Fibroblast of lung (primary cell): ENCODE results near the gene EPHA8. TPM values are rescaled to one million over a fixed set of nuclear protein-coding genes. Genes with fewer than 3 reads are reported as not detected.

Experiments used
- DNase-seq, 2 donors: peaks; one replicate each; pipeline versions ENCODE4 v3.0.0 to v3.0.0-alpha.2; 2010; ENCODE audit warnings: low read depth in 2 of 2
- H2AFZ ChIP-seq: 2 replicates; pipeline ENCODE4 v1.5.1; 2012; ENCODE audit warnings: low read length, control low read depth, inconsistent platforms
- H3K27ac ChIP-seq: 2 replicates; pipeline ENCODE4 v1.5.1; 2011; ENCODE audit warnings: low read length, control low read depth; ENCODE audit not compliant: insufficient read depth
- H3K27me3 ChIP-seq: 2 replicates; pipeline ENCODE4 v1.5.1; 2011; ENCODE audit warnings: mild to moderate bottlenecking, low read length; ENCODE audit not compliant: control insufficient read depth, insufficient read depth
- H3K36me3 ChIP-seq: 2 replicates; pipeline ENCODE4 v1.5.1; 2011; ENCODE audit warnings: low read length; ENCODE audit not compliant: control insufficient read depth, insufficient read depth
- H3K4me1 ChIP-seq: 2 replicates; pipeline ENCODE4 v1.5.1; 2011; ENCODE audit warnings: low read length; ENCODE audit not compliant: control insufficient read depth, insufficient read depth; ENCODE audit errors: extremely low read depth
- H3K4me2 ChIP-seq: 2 replicates; pipeline ENCODE4 v1.5.1; 2011; ENCODE audit warnings: low read length, control low read depth; ENCODE audit not compliant: insufficient read depth; ENCODE audit errors: extremely low read depth
- H3K4me3 ChIP-seq, 4 experiments: fragments of 200-600 bp in 1 of 4; sonication (generic) in 1 of 4; replicated peaks in 1 of 4; 2 replicates each; pipeline ENCODE4 v1.5.1; 2011 to 2016; ENCODE audit warnings: low read length in 4 of 4, low read depth in 3 of 4, mild to moderate bottlenecking in 3 of 4, control low read depth in 2 of 4, inconsistent platforms in 1 of 4, mixed read lengths in 1 of 4; ENCODE audit not compliant: insufficient read depth in 1 of 4; ENCODE audit errors: control extremely low read depth in 1 of 4
- H3K79me2 ChIP-seq: 2 replicates; pipeline ENCODE4 v1.5.1; 2012; ENCODE audit warnings: mild to moderate bottlenecking, low read length, inconsistent platforms; ENCODE audit not compliant: control insufficient read depth, insufficient read depth
- H3K9ac ChIP-seq: 2 replicates; pipeline ENCODE4 v1.5.1; 2011; ENCODE audit warnings: mild to moderate bottlenecking, low read length, control low read depth; ENCODE audit not compliant: insufficient read depth
- H3K9me3 ChIP-seq: 2 replicates; pipeline ENCODE4 v1.5.1; 2012; ENCODE audit warnings: low read depth, low read length; ENCODE audit not compliant: control insufficient read depth, insufficient read depth
- H4K20me1 ChIP-seq: 2 replicates; pipeline ENCODE4 v1.5.1; 2011; ENCODE audit warnings: low read length; ENCODE audit not compliant: control insufficient read depth, insufficient read depth; ENCODE audit errors: extremely low read depth
- EZH2 ChIP-seq: IDR thresholded peaks from 2 replicates; pipeline ENCODE4 v1.5.1; 2012; ENCODE audit warnings: low read length, control low read depth, mild to moderate bottlenecking; ENCODE audit errors: missing control alignments
- polyA plus RNA-seq, 2 donors: library from polyadenylated mRNA; depleted of rRNA in 1 of 2; stranded (reverse) in 1 of 2; unstranded in 1 of 2; fragments of >200 nt; gene quantifications; 2 replicates each; pipeline ENCODE4 v1.2.1, GENCODE V29; 2011 to 2012; ENCODE audit warnings: missing spikeins in 1 of 2
- total RNA-seq: library from RNA; depleted of rRNA; stranded (reverse); fragments of >200 nt; gene quantifications from 2 replicates; pipeline ENCODE4 v1.2.1, GENCODE V29; 2014
- TF ChIP-seq, protein P1 (sequence below), 2 donors: IDR thresholded peaks in 1 of 2; conservative IDR thresholded peaks in 1 of 2; 1 replicate in 1 of 2; 2 replicates in 1 of 2; pipeline ENCODE4 v1.5.1; 2011 to 2012; ENCODE audit warnings: low read length in 2 of 2, control low read depth in 1 of 2, inconsistent platforms in 1 of 2, low read depth in 1 of 2, mild to moderate bottlenecking in 1 of 2

Gene EPHA8
- total and polyA plus RNA-seq, 2 donors (not counting 1 experiment from before 2014, with no cell fraction given): not detected

DNA sequence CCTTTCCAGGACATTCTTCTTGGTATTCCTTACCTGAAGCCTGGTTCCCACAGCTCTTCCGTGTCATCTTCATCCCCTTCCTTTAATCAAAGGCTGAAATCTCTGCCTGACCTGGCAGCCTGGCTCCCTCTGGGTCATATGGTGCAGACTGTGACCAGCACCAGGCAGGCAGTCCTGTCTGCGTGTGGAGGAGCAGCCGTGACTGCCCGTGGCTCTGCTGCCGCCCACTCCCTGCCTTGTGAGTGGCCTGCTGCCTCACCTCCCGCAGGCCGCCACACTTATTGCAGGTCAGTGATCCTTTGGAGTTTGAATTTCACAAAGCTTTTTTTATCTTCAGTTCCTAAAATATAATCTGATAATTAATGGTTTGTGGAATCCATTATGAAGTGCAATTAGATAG, 36.2 kb upstream of the EPHA8 start:
- H3K9me3 ChIP-seq: no peaks in the 10 kb centered on the region
- H3K79me2 ChIP-seq: no peaks in the 10 kb centered on the region
- no peak overlapping the region for H2AFZ ChIP-seq
- no peaks in the 10 kb centered on the region for H3K4me1 ChIP-seq
- H3K27me3 ChIP-seq: no peaks in the 10 kb centered on the region
- H3K4me2 ChIP-seq: no peak overlapping the region
- H3K36me3 ChIP-seq: peaks cover 3% of the 10 kb centered on the region
- no peak overlapping the region for H3K9ac ChIP-seq
- no peaks in the 10 kb centered on the region for H4K20me1 ChIP-seq
- DNase-seq: peak in 1 of 2 donors; percentile 29
- TF ChIP-seq, protein P1, sequence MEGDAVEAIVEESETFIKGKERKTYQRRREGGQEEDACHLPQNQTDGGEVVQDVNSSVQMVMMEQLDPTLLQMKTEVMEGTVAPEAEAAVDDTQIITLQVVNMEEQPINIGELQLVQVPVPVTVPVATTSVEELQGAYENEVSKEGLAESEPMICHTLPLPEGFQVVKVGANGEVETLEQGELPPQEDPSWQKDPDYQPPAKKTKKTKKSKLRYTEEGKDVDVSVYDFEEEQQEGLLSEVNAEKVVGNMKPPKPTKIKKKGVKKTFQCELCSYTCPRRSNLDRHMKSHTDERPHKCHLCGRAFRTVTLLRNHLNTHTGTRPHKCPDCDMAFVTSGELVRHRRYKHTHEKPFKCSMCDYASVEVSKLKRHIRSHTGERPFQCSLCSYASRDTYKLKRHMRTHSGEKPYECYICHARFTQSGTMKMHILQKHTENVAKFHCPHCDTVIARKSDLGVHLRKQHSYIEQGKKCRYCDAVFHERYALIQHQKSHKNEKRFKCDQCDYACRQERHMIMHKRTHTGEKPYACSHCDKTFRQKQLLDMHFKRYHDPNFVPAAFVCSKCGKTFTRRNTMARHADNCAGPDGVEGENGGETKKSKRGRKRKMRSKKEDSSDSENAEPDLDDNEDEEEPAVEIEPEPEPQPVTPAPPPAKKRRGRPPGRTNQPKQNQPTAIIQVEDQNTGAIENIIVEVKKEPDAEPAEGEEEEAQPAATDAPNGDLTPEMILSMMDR (conservative IDR thresholded peaks at IDR 0.05 in 1 of 2, IDR thresholded peaks at IDR 0.05 in 1 of 2; ENCODE audit: low read depth in 1 of 2, low read length in 2 of 2): no peak
- TF ChIP-seq EZH2: no peak
- no peak overlapping the region for H3K4me3 ChIP-seq
- no peak overlapping the region for H3K27ac ChIP-seq

DNA sequence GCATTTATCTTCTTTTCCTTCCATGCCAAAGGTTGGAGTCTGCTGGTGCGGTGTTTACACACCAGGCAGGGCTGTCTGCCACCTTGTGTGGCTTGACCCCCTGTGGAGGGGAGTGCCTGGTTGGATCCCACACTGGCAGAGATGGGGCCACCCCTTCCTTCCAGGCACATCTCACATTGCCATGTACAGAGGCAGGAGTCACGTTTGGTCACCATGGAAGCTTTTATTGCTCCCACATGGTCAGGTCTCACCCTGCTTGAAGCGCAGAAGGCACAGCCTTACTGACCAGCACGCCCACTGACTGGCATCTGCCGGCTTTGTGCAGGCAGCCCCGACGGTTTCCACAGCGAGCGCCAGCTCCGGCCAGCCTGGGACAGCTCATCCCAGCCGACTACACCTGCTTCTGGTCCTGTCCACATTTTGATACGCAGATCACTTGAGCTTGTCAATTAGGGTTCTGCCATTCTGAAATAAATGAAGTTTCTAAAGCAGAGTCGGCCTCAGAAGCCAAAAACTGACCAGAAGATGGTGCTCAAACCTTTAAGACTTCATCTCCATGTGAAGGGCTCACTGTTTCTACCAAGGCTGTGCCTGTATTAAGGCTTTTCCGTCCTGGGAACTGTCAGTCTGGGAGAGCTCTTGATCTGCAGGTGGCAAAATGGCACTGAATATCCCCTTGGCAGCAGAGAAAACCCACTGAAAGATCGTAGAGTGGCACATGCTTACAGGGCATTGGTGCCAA, 35.6 kb upstream of the EPHA8 start:
- Histone ChIP-seq H3K27me3 (no peaks in the 10 kb centered on the region), H3K4me1 (no peaks in the 10 kb centered on the region)
- DNase-seq: peak in 1 of 2 donors; percentile 14

DNA sequence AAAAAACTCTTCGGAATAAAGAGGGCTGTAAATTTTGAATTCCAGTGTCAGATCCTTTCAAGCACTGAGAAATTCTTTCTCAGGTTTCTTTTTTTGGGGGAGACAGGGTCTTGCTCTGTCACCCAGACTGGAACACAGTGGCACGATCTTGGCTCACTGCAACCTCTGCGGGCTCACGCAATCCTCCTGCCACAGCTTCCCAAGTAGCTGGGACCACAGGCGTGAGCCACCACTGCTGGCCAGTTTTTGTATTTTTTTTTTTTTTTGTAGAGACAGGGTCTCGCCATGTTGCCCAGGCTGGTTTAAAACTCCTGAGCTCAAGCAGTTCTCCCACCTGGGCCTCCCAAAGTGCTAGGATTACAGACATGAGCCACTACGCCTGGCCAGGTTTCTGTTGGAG, 34.8 kb upstream of the EPHA8 start:
- no peak for DNase-seq
- H3K27ac ChIP-seq: no peak overlapping the region
- no peaks in the 10 kb centered on the region for H3K4me1 ChIP-seq
- H3K9me3 ChIP-seq: no peaks in the 10 kb centered on the region
- TF ChIP-seq EZH2: no peak
- TF ChIP-seq, protein P1 (conservative IDR thresholded peaks at IDR 0.05 in 1 of 2, IDR thresholded peaks at IDR 0.05 in 1 of 2; ENCODE audit: low read depth in 1 of 2, low read length in 2 of 2): no peak
- H3K36me3 ChIP-seq: peaks cover 3% of the 10 kb centered on the region
- H3K4me2 ChIP-seq: no peak overlapping the region
- H3K4me3 ChIP-seq: no peak overlapping the region
- H3K9ac ChIP-seq: no peak overlapping the region
- no peaks in the 10 kb centered on the region for H4K20me1 ChIP-seq
- no peak overlapping the region for H2AFZ ChIP-seq
- H3K79me2 ChIP-seq: no peaks in the 10 kb centered on the region
- no peaks in the 10 kb centered on the region for H3K27me3 ChIP-seq

More for the DNA sequence above, 35.6 kb upstream of the EPHA8 start:
- TF ChIP-seq, protein P1 (conservative IDR thresholded peaks at IDR 0.05 in 1 of 2, IDR thresholded peaks at IDR 0.05 in 1 of 2; ENCODE audit: low read depth in 1 of 2, low read length in 2 of 2): peak in 1 of 2 donors; percentile 8
- no peak for TF ChIP-seq EZH2
- Histone ChIP-seq H3K27ac (no peak overlapping the region), H3K9ac (no peak overlapping the region), H3K4me2 (no peak overlapping the region), H3K4me3 (no peak overlapping the region), H3K9me3 (no peaks in the 10 kb centered on the region), H3K36me3 (peaks cover 3% of the 10 kb centered on the region), H3K79me2 (no peaks in the 10 kb centered on the region), H4K20me1 (no peaks in the 10 kb centered on the region), H2AFZ (no peak overlapping the region)
